GM18505 (cell line): Measurements from ENCODE around the gene DNLZ.
"Not testable (repeated sequence)": the region's sequence is repeated elsewhere in the genome, so short reads cannot be mapped to it uniquely, and the experiment has no call there.

ENCODE experiments used
- ATAC-seq: cut with Tn5 transposase; IDR thresholded peaks from one replicate; pipeline ENCODE4 v1.9.1; 2021; ENCODE audit not compliant: unreplicated experiment
- POLR2A ChIP-seq: IDR thresholded peaks from 4 replicates; pipeline ENCODE4 v1.6.1; 2011; ENCODE audit warnings: borderline replicate concordance; ENCODE audit not compliant: insufficient read depth, insufficient read length; ENCODE audit errors: extremely low read depth

Gene DNLZ

GRCh38 chr9:136353088-136353487, 10.5 kb downstream of the DNLZ start:
- no peak for ATAC-seq
- TF ChIP-seq POLR2A, result no peak

- ATAC-seq, result no peak
- TF ChIP-seq POLR2A, result no peak
Measured at GRCh38 chr9:136352682-136353081, 10.9 kb downstream of the DNLZ start.

- not testable (repeated sequence) for ATAC-seq
Measured at GRCh38 chr9:136351868-136352267, 11.7 kb downstream of the DNLZ start.

GRCh38 chr9:136351252-136351800, 12.2 kb downstream of the DNLZ start:
- TF ChIP-seq POLR2A, result no peak
- ATAC-seq, result no peak

GRCh38 chr9:136349546-136349945, 14.0 kb downstream of the DNLZ start:
- TF ChIP-seq POLR2A, result no peak
- no peak for ATAC-seq

- no peak for TF ChIP-seq POLR2A
- no peak for ATAC-seq
Measured at GRCh38 chr9:136348691-136349090, 14.9 kb downstream of the DNLZ start.

- no peak for TF ChIP-seq POLR2A
- no peak for ATAC-seq
Measured at GRCh38 chr9:136347472-136348256, 15.9 kb downstream of the DNLZ start.

GRCh38 chr9:136346927-136347465, 16.5 kb downstream of the DNLZ start:
- no peak for ATAC-seq
- TF ChIP-seq POLR2A, result no peak

GRCh38 chr9:136346157-136346481, 17.4 kb downstream of the DNLZ start:
- TF ChIP-seq POLR2A, result no peak
- ATAC-seq, result no peak

- TF ChIP-seq POLR2A, result no peak
- no peak for ATAC-seq
Measured at GRCh38 chr9:136345281-136346156, 18.0 kb downstream of the DNLZ start.

GRCh38 chr9:136344544-136345280, 18.8 kb downstream of the DNLZ start:
- no peak for ATAC-seq
- no peak for TF ChIP-seq POLR2A

GRCh38 chr9:136343884-136344269, 19.7 kb downstream of the DNLZ start:
- no peak for ATAC-seq
- no peak for TF ChIP-seq POLR2A
